Mucosa of rectum (tissue), 2 donors: ENCODE data around the gene NTN5.
A peak's percentile ranks its signal among the peaks of the same experiment; 100 is the strongest.
"Not testable (repeated sequence)": the region's sequence is repeated elsewhere in the genome, so short reads cannot be mapped to it uniquely, and the experiment has no call there.

Experiments used
- H3K27ac ChIP-seq, 2 donors: one replicate each; pipeline ENCODE4 v1.7.0; 2013; ENCODE audit warnings: inconsistent platforms in 2 of 2, low read depth in 2 of 2, low read length in 2 of 2
- H3K27me3 ChIP-seq, 2 donors: one replicate each; pipeline ENCODE4 v1.7.0; 2013; ENCODE audit warnings: low read length in 2 of 2; ENCODE audit not compliant: control insufficient read depth in 2 of 2, insufficient read depth in 2 of 2
- H3K36me3 ChIP-seq, 2 donors: one replicate each; pipeline ENCODE4 v1.7.0; 2013; ENCODE audit warnings: low read length in 2 of 2; ENCODE audit not compliant: control insufficient read depth in 2 of 2, insufficient read depth in 2 of 2
- H3K4me1 ChIP-seq, 2 donors: one replicate each; pipeline ENCODE4 v1.7.0; 2013; ENCODE audit warnings: low read length in 2 of 2, mild to moderate bottlenecking in 1 of 2; ENCODE audit not compliant: control insufficient read depth in 2 of 2, insufficient read depth in 2 of 2
- H3K4me3 ChIP-seq, 2 donors: one replicate each; pipeline ENCODE4 v1.7.0; 2013; ENCODE audit warnings: low read length in 2 of 2
- H3K9ac ChIP-seq, 2 donors: one replicate each; pipeline ENCODE4 v1.7.0; 2013; ENCODE audit warnings: low read length in 2 of 2, low read depth in 1 of 2, mild to moderate bottlenecking in 1 of 2
- H3K9me3 ChIP-seq, 2 donors: one replicate each; pipeline ENCODE4 v1.7.0; 2013; ENCODE audit warnings: low read length in 2 of 2; ENCODE audit not compliant: control insufficient read depth in 2 of 2
- donor health status: healthy.
- donor health status: Normal muscosa, but diverticular disease.

NTN5 gene

DNA sequence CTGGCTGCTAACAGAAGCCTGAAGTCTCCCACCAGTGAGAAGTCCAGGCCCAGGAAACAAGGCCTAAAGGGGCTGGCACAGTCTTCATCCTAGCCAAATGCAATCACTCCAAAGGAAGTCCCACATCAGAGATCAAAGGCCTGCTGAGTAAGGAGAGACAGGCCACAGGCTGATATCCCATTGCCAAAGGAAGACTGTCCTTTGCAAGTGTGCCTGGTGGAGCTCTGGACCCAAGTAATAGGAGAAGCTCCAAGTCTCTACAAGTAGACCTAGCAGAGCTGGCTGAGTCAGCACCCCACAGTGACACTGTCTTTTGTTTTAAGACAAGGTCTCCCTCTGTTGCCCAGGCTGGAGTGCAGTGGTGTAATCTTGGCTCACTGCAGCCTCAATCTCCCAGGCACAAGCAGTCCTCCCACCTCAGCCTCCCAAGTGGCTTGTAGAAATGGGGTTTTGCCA is 40.1 kb downstream of the NTN5 start:
- Histone ChIP-seq H3K36me3 (peaks cover 8 to 18% of the 10 kb centered on the region in 2 donors), H3K4me3 (no peak overlapping the region), H3K9ac (no peak overlapping the region), H3K9me3 (no peaks in the 10 kb centered on the region), H3K4me1 (peaks cover 43 to 57% of the 10 kb centered on the region in 2 donors), H3K27ac (peak overlapping the region; percentile 97 to 98), H3K27me3 (no peaks in the 10 kb centered on the region)

DNA sequence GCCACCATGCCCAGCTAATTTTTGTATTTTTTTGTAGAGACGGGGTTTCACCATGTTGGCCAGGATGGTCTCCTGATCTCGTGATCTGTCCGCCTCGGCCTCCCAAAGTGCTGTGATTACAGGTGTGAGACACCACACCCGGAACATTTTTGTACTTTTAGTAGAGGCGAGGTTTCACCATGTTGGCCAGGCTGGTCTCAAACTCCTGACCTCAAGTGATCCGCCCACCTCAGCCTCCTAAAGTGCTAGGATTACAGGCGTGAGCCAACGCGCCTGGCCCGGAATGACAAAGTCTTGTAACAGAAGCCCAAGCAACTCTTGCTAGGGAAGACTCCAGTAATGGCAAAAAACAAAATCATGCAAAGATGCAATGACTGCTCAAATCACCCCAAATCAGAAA is 40.5 kb downstream of the NTN5 start:
- H3K4me1 ChIP-seq: peaks cover 48 to 62% of the 10 kb centered on the region in 2 donors
- not testable (repeated sequence) for H3K4me3 ChIP-seq, H3K27ac ChIP-seq, H3K9me3 ChIP-seq, H3K9ac ChIP-seq, H3K27me3 ChIP-seq
- H3K36me3 ChIP-seq: peaks cover 8 to 18% of the 10 kb centered on the region in 2 donors

GRCh38 chr19:48631225-48631624 is 41.6 kb downstream of the NTN5 start:
- H3K9me3 ChIP-seq: no peaks in the 10 kb centered on the region
- no peaks in the 10 kb centered on the region for H3K27me3 ChIP-seq
- peaks cover 54 to 69% of the 10 kb centered on the region in 2 donors for H3K4me1 ChIP-seq
- H3K36me3 ChIP-seq: peaks cover 8 to 18% of the 10 kb centered on the region in 2 donors
- peak overlapping the region; percentile 86 to 89 for H3K27ac ChIP-seq
- peak overlapping the region in 1 of 2 donors; percentile 68 for H3K9ac ChIP-seq
- H3K4me3 ChIP-seq: peak overlapping the region in 1 of 2 donors; percentile 20

DNA sequence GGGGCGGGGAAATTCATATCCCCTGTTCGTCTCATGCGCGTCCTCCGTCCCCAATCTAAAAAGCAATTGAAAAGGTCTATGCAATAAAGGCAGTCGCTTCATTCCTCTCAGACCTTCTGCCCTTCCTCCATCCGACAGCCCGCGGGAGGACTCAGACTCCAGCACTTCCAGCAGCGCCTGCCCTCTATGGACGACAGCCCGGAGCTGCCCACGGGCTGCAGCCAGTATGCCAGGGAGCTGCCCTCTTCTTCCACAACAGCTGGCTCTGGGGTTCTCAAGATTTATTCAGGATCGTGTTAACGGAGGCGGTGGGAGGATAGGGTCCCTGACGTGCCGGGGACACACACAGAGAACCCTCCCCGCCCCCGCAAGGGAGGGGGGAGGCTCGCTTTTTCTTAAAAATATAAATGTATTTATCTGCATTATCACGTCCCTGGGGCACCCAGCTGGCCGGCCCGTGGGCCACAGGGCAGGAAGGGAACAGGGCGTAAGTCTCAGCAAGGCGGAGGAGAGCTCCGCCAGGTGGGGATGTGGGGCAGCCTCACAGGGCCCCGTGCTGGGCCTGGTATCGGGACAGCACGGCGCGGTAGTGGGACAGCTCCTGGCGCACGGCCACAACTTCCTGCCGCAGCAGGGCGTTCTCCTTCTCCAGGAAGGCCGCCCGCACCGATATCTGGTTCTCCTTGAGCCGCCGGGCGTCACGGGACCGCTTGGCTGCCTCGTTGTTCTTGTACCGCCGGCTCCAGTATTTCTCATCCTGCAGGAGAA is 42.3 kb downstream of the NTN5 start:
- Histone ChIP-seq H3K9me3 (no peaks in the 10 kb centered on the region), H3K27ac (peak overlapping the region; percentile 86 to 89), H3K9ac (peak overlapping the region; percentile 34 to 68), H3K4me1 (peaks cover 58 to 75% of the 10 kb centered on the region in 2 donors), H3K36me3 (peaks cover 8 to 18% of the 10 kb centered on the region in 2 donors), H3K27me3 (no peaks in the 10 kb centered on the region), H3K4me3 (peak overlapping the region in 1 of 2 donors; percentile 4)

DNA sequence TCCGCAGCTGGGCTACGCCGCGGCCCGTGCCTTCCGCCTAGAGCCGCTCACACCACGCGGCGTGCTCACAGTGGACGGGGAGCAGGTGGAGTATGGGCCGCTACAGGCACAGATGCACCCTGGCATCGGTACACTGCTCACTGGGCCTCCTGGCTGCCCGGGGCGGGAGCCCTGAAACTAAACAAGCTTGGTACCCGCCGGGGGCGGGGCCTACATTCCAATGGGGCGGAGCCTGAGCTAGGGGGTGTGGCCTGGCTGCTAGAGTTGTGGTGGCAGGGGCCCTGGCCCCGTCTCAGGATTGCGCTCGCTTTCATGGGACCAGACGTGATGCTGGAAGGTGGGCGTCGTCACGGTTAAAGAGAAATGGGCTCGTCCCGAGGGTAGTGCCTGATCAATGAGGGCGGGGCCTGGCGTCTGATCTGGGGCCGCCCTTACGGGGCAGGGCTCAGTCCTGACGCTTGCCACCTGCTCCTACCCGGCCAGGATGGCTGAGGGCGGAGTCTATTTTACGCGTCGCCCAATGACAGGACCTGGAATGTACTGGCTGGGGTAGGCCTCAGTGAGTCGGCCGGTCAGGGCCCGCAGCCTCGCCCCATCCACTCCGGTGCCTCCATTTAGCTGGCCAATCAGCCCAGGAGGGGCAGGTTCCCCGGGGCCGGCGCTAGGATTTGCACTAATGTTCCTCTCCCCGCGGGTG is 43.1 kb downstream of the NTN5 start:
- Histone ChIP-seq H3K4me3 (peak overlapping the region in 1 of 2 donors; percentile 43), H3K27ac (peak overlapping the region; percentile 86 to 89), H3K4me1 (peaks cover 53 to 77% of the 10 kb centered on the region in 2 donors), H3K9ac (peak overlapping the region; percentile 34 to 68), H3K27me3 (no peaks in the 10 kb centered on the region), H3K36me3 (peaks cover 8 to 18% of the 10 kb centered on the region in 2 donors), H3K9me3 (no peaks in the 10 kb centered on the region)

GRCh38 chr19:48629297-48629598 is 43.6 kb downstream of the NTN5 start:
- peak overlapping the region; percentile 86 to 89 for H3K27ac ChIP-seq
- peaks cover 8 to 18% of the 10 kb centered on the region in 2 donors for H3K36me3 ChIP-seq
- H3K9me3 ChIP-seq: no peaks in the 10 kb centered on the region
- H3K9ac ChIP-seq: no peak overlapping the region
- peaks cover 54 to 77% of the 10 kb centered on the region in 2 donors for H3K4me1 ChIP-seq
- H3K27me3 ChIP-seq: no peaks in the 10 kb centered on the region
- H3K4me3 ChIP-seq: no peak overlapping the region

DNA sequence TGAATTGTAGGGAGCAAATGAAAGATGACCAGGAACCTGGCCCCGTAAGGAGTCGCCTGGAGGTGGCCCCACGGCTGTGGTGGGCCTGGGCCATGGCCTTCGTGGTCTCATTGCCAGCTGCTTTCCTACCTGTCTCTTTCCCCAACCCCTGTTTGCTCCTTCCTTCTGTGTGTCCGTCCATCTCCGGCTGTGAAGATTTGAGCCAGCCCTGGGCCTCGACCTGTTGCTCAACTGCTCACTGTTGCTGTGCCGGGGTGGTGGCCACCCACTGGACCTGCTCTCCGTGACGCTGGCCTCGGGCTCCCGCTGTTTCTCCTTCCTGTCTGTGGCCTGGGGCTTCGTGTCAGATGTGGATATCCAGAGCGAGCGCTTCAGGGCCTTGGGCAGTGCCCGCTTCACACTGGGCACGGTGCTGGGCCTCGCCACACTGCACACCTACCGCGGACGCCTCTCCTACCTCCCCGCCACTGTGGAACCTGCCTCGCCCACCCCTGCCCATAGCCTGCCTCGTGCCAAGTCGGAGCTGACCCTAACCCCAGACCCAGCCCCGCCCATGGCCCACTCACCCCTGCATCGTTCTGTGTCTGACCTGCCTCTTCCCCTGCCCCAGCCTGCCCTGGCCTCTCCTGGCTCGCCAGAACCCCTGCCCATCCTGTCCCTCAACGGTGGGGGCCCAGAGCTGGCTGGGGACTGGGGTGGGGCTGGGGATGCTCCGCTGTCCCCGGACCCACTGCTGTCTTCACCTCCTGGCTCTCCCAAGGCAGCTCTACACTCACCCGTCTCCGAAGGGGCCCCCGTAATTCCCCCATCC is 44.1 kb downstream of the NTN5 start:
- Histone ChIP-seq H3K27me3 (no peaks in the 10 kb centered on the region), H3K9ac (no peak overlapping the region), H3K9me3 (no peaks in the 10 kb centered on the region), H3K4me1 (peaks cover 51 to 74% of the 10 kb centered on the region in 2 donors), H3K4me3 (no peak overlapping the region), H3K27ac (peak overlapping the region in 1 of 2 donors; percentile 32), H3K36me3 (peaks cover 8 to 18% of the 10 kb centered on the region in 2 donors)

GRCh38 chr19:48627865-48628314 is 44.9 kb downstream of the NTN5 start:
- no peak overlapping the region for H3K4me3 ChIP-seq
- peaks cover 8 to 16% of the 10 kb centered on the region in 2 donors for H3K36me3 ChIP-seq

GRCh38 chr19:48627201-48627864 is 45.5 kb downstream of the NTN5 start:
- Histone ChIP-seq H3K27ac (peak overlapping the region; percentile 85 to 86), H3K9ac (peak overlapping the region; percentile 17 to 41), H3K4me3 (no peak overlapping the region), H3K36me3 (peaks cover 5 to 11% of the 10 kb centered on the region in 2 donors), H3K9me3 (no peaks in the 10 kb centered on the region), H3K4me1 (peaks cover 43 to 67% of the 10 kb centered on the region in 2 donors), H3K27me3 (no peaks in the 10 kb centered on the region)

More at GRCh38 chr19:48627865-48628314, 44.9 kb downstream of the NTN5 start:
- peak overlapping the region in 1 of 2 donors; percentile 41 for H3K9ac ChIP-seq
- H3K4me1 ChIP-seq: peaks cover 49 to 72% of the 10 kb centered on the region in 2 donors
- peak overlapping the region; percentile 85 to 86 for H3K27ac ChIP-seq
- H3K27me3 ChIP-seq: no peaks in the 10 kb centered on the region
- H3K9me3 ChIP-seq: no peaks in the 10 kb centered on the region
